NCI-H82 (cell line): Measurements from ENCODE around the gene SRMS.
"Not testable (repeated sequence)": the region's sequence is repeated elsewhere in the genome, so short reads cannot be mapped to it uniquely, and the experiment has no call there.

Experiments used
- DNase-seq: peaks from one replicate; lab custom pipeline; 2025; lab: John Stamatoyannopoulos, UW

Gene SRMS

DNA sequence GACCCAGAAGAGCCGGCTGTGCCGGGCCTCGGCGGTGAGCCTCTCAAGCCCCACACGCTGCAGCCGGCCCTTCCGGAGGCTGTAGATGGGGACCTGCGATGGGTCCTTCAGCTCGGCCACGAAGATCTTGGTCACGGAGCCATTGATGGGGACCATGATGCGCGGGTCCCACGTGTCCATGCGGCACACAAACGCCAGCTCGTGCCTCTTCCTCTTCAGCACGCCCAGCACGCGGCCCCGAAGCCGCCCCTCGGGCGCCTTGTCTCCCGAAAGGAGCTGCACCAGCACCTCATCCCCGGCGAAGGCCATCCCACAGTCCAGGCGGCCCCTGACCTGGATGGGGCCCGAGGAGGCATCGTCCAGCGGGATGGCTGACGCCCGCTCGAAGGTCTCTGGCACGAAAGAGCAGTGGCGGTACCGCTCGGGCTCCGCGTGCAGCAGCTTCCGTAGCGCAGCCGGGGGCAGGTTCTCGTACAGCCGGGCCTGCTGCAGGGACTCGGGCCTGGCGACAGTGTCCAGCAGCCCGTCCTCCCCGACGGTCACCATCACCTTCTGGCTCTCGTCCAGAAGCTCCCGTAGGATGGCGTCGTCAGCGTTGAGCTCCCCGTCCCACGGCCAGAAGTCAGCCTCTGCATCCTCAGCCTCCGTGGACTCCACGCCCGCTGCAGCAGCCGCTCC, 17.6 kb upstream of the SRMS start:
- no peak for DNase-seq

GRCh38 chr20:63564036-63564810, 16.7 kb upstream of the SRMS start:
- DNase-seq, result no peak

- DNase-seq, result no peak
Measured at GRCh38 chr20:63563225-63563935, 15.8 kb upstream of the SRMS start.

DNA sequence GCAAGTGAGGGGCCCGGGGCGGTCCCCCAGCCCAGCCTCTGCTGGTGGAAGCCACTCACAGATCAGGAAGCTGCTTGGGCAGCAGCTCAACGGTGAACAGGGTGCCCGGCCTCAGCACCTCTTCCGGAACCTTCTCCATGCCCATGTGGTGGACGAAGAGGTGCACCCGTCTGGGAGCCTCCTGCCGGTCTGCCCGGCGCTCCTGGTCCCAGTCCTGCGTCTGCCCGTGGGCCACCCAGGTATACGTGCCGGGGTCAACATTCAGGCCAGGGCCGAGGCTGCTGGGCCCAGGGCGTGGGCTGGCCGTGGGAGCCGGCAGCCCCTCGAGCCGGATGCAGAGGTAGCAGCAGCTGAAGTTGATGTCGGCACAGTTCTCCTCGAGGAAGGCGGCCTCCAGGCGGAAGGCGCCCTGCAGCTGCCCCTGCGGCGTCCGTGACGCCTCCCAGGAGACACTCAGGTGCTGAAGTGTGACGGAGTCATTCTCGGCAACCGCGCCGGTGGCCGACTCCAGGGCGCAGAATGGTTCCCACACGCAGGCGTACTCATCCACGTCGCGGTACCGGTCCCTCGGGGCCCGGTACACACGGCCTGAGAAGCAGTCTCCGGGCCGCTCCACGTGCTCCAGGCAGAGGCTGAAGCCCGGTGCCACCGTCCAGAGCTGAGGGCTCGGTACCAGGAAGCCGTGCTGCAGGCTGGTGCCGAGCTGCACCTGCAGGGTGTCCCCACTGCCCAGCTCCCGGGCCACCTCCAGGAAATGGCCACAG, 15.1 kb upstream of the SRMS start:
- no peak for DNase-seq

DNA sequence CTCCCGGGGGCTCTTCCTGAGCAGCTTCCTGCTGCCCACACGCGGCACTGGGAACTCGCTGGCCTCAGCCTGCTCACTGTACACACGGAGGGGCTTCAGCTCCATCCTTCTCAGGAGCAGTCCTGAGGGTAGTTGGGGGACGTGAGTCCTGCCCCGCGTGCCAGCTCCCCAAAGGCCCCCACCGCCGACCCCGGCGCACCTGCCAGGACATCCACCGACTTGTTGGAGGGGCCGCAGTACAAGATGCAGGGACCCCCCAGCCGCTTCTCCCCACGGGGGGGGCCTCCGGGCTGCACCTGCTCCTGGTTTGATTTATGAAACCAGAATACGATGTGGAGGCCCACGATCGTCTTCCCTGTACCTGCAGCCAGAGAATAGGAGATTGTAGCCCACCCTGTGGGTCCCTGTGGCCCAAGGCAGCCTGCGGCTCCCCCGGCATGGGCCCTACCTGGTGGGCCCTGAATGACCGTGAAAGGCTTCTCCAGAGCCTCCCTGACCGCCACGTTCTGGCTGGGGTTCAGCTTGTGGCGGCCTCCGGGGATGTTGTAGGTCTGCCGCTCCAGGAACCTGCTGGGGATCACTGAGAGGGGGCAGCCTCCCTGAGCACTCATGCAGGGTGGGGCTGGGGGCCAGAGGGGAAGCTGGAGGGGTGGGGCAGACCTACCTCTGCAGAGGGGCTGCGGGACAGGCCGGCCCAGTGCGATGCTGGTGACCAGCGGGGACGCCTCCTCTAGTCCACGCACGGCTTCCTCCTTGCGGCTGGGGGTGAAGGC, 14.3 kb upstream of the SRMS start:
- no peak for DNase-seq

- DNase-seq, result no peak
Measured at GRCh38 chr20:63560856-63561609, 13.5 kb upstream of the SRMS start.

DNA sequence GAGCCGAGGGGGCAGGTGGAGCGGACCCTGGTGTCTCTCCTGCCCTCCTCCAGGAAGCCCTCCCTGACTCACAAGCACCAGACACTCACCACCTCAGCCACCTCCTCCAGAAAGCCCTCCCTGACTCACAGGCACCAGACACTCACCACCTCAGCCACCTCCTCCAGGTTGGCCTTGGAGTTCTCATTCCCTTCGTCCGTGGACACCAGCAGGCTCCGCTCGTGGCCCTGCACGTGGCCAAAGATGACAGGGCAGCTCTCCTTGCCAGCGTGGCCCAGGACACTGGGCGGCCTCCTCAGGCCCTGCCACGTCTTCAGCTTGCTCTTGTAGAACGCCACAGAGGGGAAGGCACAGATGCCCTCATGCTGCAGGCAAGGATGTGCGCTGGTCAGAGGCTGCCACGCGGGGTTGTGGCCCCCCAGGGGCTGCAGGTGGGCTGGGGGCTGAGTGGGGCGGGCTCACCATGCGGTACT, 12.8 kb upstream of the SRMS start:
- no peak for DNase-seq

DNA sequence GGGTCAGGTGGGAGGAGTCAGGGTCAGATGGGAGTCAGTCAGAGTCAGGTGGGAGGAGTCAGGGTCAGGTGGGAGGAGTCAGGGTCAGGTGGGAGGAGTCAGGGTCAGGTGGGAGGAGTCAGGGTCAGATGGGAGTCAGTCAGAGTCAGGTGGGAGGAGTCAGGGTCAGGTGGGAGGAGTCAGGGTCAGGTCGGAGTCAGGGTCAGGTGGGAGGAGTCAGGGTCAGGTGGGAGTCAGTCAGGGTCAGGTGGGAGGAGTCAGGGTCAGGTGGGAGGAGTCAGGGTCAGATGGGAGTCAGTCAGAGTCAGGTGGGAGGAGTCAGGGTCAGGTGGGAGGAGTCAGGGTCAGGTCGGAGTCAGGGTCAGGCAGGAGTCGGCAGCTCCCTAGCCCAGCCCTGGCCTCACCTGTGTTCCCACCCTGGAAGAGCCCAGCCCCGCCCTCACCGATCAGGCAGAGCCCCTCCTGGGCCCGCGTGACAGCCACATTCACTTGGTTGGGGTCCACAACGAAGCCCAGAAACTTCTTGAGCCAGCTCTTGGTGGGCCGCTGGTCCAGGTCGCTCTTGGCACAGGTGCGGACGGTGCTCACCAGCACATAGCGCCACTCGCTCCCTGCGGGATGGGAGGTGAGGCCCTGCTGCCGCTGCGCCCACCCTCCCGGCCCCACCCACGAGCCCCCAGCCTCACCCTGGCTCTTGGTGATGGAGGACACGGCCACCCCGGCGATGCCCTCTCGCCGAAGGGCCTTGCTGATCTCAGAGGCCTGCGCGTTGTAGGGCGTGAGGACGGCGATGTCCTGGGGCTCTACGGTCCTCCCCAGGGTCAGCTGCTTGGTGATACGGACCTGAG, 12.2 kb upstream of the SRMS start:
- not testable (repeated sequence) for DNase-seq

- no peak for DNase-seq
Measured at GRCh38 chr20:63558804-63559484, 11.4 kb upstream of the SRMS start.

DNA sequence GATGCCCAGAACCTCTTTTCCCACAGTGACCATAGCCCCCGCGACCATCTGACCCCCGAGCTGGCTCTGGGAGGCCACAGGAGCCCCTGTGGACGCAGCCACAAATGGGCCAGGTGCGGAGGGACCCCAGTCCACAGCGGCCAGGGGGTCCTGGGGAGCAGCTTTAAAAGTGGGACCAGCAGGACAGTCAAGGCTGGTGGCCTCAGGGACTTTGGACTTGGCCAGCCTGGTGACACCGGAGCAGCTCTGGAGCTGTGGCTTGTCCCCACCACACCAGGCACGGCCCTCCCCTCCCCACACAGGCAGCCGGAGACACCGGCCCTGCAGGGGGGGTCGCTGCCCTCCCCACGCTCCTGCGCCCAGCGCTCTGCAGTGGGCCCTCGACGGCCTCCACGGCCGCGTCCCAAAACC, 9.9 kb upstream of the SRMS start:
- no peak for DNase-seq

DNA sequence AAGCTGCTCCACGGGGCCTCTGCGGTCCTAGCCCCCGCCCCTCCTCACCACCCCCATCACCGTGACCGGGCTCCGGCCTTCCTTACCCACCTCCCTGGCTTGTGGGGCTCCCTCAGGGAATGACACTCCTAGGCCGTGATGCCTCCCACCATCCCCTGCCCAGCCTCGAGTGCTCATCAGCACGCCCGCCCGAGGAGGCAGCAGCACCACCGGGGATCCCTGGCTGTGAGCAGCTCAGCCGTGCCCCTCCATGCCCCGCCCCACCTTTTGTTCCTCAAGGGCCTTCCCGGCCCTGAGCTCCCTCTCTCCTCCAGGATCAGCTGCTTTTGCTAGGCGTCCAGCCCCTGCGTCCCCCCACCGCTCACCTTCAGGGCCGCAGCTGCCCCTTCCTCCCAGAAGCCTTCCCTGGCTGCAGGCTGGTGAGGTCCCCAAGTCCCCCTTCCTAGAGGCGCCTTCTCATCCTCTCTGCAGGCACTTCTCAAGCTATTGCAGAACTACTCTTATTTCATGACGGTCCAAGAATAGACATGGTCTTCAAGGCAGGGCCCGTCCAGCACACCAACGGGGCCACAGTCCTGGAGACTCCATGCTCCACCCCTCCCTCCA, 9.4 kb upstream of the SRMS start:
- DNase-seq, result no peak

- no peak for DNase-seq
Measured at GRCh38 chr20:63555661-63556381, 8.3 kb upstream of the SRMS start.

GRCh38 chr20:63554361-63555278, 7.1 kb upstream of the SRMS start:
- DNase-seq, result no peak

DNA sequence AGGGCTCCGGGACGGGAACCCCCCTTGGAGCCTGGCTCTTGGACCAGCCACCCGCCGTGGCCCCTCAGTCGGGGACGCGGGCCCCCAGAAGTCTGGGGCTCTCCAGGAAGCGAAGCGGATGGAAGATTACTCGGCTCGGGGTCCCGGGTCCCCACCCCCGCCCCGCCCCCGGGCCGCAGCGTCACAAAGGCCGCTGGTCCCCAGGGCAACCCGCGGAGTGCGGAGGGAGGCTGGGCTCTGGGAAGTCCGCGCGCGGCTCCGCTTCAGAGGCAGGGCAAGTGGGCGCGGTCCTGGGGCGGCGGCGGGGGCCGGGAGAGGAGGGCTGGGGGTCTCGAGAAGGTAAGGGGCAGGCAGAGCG, 6.4 kb upstream of the SRMS start, which contains the start of gene FNDC11:
Gene FNDC11, plus strand, starts transcription at position 227 of the 358 bp plus-strand sequence. CDS start 1,505 bp downstream, outside the sequence.
- DNase-seq, result peak; percentile 27

GRCh38 chr20:63553251-63553932, 5.8 kb upstream of the SRMS start:
- DNase-seq, result peak; percentile 83
